ENCODE measurements around the gene TEX26.

TEX26 gene

DNA sequence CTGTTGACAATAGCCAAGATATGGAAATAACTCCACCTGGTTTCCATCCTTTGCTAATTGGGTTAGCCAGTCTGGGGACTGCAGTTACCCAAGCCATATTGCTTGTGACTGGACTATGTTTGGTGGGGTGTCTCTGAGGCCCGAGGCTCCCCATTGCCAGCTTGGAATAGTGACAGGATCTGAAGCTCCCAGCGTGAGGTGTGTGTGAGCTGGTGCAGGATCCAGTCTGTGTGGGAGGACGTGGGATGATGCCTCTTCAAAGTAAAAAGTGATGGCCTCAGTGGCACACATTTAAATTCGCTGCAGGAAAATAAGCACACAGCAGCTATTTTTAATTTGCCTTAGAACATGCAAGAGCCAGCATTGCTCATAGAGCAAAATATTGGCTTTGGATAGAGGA, 75.0 kb downstream of the TEX26 start:
- Mint-ChIP-seq H3K4me1 (peaks cover 9% of the 10 kb centered on the region), H3K36me3 (ENCODE audit: low read depth) (no peaks in the 10 kb centered on the region), H3K9me3 (no peaks in the 10 kb centered on the region), H3K27ac (no peak overlapping the region), H3K27me3 (ENCODE audit: low read depth, poor library complexity) (peaks cover 6% of the 10 kb centered on the region), H3K4me3 (no peak overlapping the region)
- TF ChIP-seq, protein P1, sequence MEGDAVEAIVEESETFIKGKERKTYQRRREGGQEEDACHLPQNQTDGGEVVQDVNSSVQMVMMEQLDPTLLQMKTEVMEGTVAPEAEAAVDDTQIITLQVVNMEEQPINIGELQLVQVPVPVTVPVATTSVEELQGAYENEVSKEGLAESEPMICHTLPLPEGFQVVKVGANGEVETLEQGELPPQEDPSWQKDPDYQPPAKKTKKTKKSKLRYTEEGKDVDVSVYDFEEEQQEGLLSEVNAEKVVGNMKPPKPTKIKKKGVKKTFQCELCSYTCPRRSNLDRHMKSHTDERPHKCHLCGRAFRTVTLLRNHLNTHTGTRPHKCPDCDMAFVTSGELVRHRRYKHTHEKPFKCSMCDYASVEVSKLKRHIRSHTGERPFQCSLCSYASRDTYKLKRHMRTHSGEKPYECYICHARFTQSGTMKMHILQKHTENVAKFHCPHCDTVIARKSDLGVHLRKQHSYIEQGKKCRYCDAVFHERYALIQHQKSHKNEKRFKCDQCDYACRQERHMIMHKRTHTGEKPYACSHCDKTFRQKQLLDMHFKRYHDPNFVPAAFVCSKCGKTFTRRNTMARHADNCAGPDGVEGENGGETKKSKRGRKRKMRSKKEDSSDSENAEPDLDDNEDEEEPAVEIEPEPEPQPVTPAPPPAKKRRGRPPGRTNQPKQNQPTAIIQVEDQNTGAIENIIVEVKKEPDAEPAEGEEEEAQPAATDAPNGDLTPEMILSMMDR (IDR thresholded peaks at IDR 0.05): no peak
- no peak for DNase-seq

- no peak for DNase-seq
- Mint-ChIP-seq H3K27me3 (ENCODE audit: low read depth, poor library complexity) (peaks cover 6% of the 10 kb centered on the region), H3K4me1 (peaks cover 14% of the 10 kb centered on the region), H3K9me3 (no peaks in the 10 kb centered on the region), H3K27ac (no peak overlapping the region), H3K36me3 (ENCODE audit: low read depth) (no peaks in the 10 kb centered on the region), H3K4me3 (no peak overlapping the region)
- TF ChIP-seq, protein P1 (IDR thresholded peaks at IDR 0.05): no peak
These were observed 76.1 kb downstream of the TEX26 start for GRCh38 chr13:31008400-31009115.

DNA sequence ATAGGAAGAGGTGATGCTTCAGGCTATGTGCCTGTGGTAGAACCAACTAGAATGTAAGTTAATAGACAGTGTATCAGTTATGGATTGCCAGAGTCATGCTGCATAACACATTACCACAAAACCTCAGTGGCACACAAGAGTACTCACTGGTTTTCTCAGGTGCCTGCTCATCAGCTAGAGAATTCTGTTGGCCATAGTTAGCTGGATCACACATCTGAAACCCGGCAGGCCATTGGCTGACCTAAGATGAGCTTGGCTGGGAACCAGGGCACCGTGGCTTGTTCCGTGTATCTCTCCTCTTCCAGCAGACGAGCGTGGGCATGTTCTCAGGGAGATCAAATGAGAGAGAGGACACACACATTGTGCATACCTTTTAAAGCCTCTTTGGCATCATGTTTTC, 76.7 kb downstream of the TEX26 start:
- no peaks in the 10 kb centered on the region for H3K36me3 Mint-ChIP-seq (ENCODE audit: low read depth)
- peaks cover 6% of the 10 kb centered on the region for H3K27me3 Mint-ChIP-seq (ENCODE audit: low read depth, poor library complexity)
- no peak overlapping the region for H3K27ac Mint-ChIP-seq
- H3K4me3 Mint-ChIP-seq: no peak overlapping the region
- DNase-seq: no peak
- TF ChIP-seq, protein P1 (IDR thresholded peaks at IDR 0.05): no peak
- peaks cover 18% of the 10 kb centered on the region for H3K4me1 Mint-ChIP-seq
- no peaks in the 10 kb centered on the region for H3K9me3 Mint-ChIP-seq

DNA sequence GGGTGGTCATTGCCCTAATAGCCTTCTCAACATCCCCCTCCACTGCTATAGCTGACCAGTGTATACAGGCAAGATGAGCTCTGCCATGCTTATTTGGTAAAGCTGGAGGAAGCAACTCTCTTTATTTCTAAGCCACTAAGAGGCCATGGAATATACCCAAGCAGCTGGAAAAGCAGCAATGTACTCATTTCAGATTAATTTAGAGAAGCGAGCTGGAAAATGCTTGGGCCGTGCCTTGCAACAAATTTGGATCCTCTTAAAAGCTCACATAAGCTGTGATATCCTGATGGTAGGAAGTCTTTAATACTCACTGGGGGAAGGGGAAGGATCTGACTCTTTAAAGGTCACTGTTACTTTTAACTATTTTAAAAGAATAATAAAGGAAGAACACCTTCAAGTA, 77.8 kb downstream of the TEX26 start:
- TF ChIP-seq, protein P1 (IDR thresholded peaks at IDR 0.05): no peak
- DNase-seq: no peak
- H3K4me3 Mint-ChIP-seq: no peak overlapping the region
- no peaks in the 10 kb centered on the region for H3K36me3 Mint-ChIP-seq (ENCODE audit: low read depth)
- H3K9me3 Mint-ChIP-seq: no peaks in the 10 kb centered on the region
- peaks cover 24% of the 10 kb centered on the region for H3K4me1 Mint-ChIP-seq
- no peak overlapping the region for H3K27ac Mint-ChIP-seq
- H3K27me3 Mint-ChIP-seq (ENCODE audit: low read depth, poor library complexity): peaks cover 6% of the 10 kb centered on the region

GRCh38 chr13:31011193-31011860, 78.9 kb downstream of the TEX26 start:
- peaks cover 24% of the 10 kb centered on the region for H3K4me1 Mint-ChIP-seq
- H3K4me3 Mint-ChIP-seq: no peak overlapping the region
- TF ChIP-seq, protein P1 (IDR thresholded peaks at IDR 0.05): no peak
- H3K36me3 Mint-ChIP-seq (ENCODE audit: low read depth): no peaks in the 10 kb centered on the region
- H3K9me3 Mint-ChIP-seq: no peaks in the 10 kb centered on the region
- H3K27ac Mint-ChIP-seq: no peak overlapping the region
- DNase-seq: no peak
- peaks cover 3% of the 10 kb centered on the region for H3K27me3 Mint-ChIP-seq (ENCODE audit: low read depth, poor library complexity)
